ENCODE results near the gene SLMAP. TPM values are rescaled to one million over a fixed set of nuclear protein-coding genes. Genes with fewer than 3 reads are reported as not detected.

The SLMAP gene
- total and polyA plus RNA-seq, 2 experiments from 2014 or later: 32.1 to 73.0 TPM

GRCh38 chr3:57900786-57901185 is 144.7 kb downstream of the SLMAP start (continued):
- TF ChIP-seq CTCF (conservative IDR thresholded peaks at IDR 0.05; ENCODE audit: low read depth in 2 of 2): no peak
- no peak for TF ChIP-seq EZH2phosphoT487 (IDR thresholded peaks at IDR 0.05; ENCODE audit: unreplicated experiment)
- TF ChIP-seq NANOG (IDR thresholded peaks at IDR 0.05; ENCODE audit: borderline replicate concordance): no peak
- no peak for TF ChIP-seq REST (IDR thresholded peaks at IDR 0.05; ENCODE audit: unreplicated experiment)
- TF ChIP-seq ZNF114 (CRISPR knock-in tag; IDR thresholded peaks at IDR 0.05): no peak

GRCh38 chr3:57903124-57903890 is 147.2 kb downstream of the SLMAP start:
- DNase-seq (ENCODE audit: low spot score): no peak
- H3K79me2 ChIP-seq (replicated peaks; ENCODE audit: insufficient read depth): no peaks in the 10 kb centered on the region
- Mint-ChIP-seq H3K4me3 (no peak overlapping the region), H3K9me3 (no peaks in the 10 kb centered on the region), H3K4me1 (no peaks in the 10 kb centered on the region), H3K27ac (no peak overlapping the region), H3K27me3 (ENCODE audit: insufficient read depth, low read depth, poor library complexity) (peaks cover 4% of the 10 kb centered on the region), H3K36me3 (ENCODE audit: low read depth) (peaks cover 3% of the 10 kb centered on the region; the same call in 2 of the 3 replicates)
- no peak overlapping the region for H2AFZ ChIP-seq
- no peaks in the 10 kb centered on the region for H3F3A ChIP-seq (replicated peaks; ENCODE audit: low read depth)
- no peak overlapping the region for H3K4me2 ChIP-seq
- H3K27ac ChIP-seq (ENCODE audit: low read depth): no peak overlapping the region; the same call in 1 of the 2 replicates
- no peaks in the 10 kb centered on the region for H3K4me1 ChIP-seq (ENCODE audit: insufficient read depth)
- 0 out of 2 replicates have a peak, but pooled peaks cover 3% of the 10 kb centered on the region for H3K36me3 ChIP-seq (ENCODE audit: insufficient read depth)
- ATAC-seq: no peak
- no peaks in the 10 kb centered on the region for H3K9me2 ChIP-seq (ENCODE audit: insufficient read depth)
- no peaks in the 10 kb centered on the region for H3K27me3 ChIP-seq (ENCODE audit: insufficient read depth)
- no peak overlapping the region for H3K4me3 ChIP-seq
- 0 out of 2 replicates have a peak, but pooled peaks cover 4% of the 10 kb centered on the region for H4K20me1 ChIP-seq (replicated peaks; ENCODE audit: insufficient read depth)
- TF ChIP-seq EZH2phosphoT487 (IDR thresholded peaks at IDR 0.05; ENCODE audit: unreplicated experiment) (no peak), CTCF (conservative IDR thresholded peaks at IDR 0.05; ENCODE audit: low read depth in 2 of 2) (no peak), JUNB (IDR thresholded peaks at IDR 0.05; ENCODE audit: unreplicated experiment) (no peak), STAT1 (IDR thresholded peaks at IDR 0.05; ENCODE audit: unreplicated experiment) (no peak), EZH2 (IDR thresholded peaks at IDR 0.05; ENCODE audit: low read depth, unreplicated experiment) (no peak), NANOG (IDR thresholded peaks at IDR 0.05; ENCODE audit: borderline replicate concordance) (no peak), POLR2AphosphoS5 (IDR thresholded peaks at IDR 0.05; ENCODE audit: low read depth) (no peak), ZNF114 (CRISPR knock-in tag; IDR thresholded peaks at IDR 0.05) (no peak), REST (IDR thresholded peaks at IDR 0.05; ENCODE audit: unreplicated experiment) (no peak)
